Ovary (tissue), 3 donors: ENCODE results near the gene SEBOX.

Experiments
- EP300 ChIP-seq: sonication (generic); formaldehyde crosslinking; IDR thresholded peaks from one replicate; pipeline ENCODE4 v1.6.1; 2017; ENCODE audit warnings: antibody characterized with exemption
- POLR2A ChIP-seq: fragments of 450-650 bp; IDR thresholded peaks from one replicate; pipeline ENCODE4 v1.6.1; 2017; ENCODE audit warnings: antibody characterized with exemption, mild to moderate bottlenecking, moderate library complexity
- TF ChIP-seq, protein P1 (sequence below), 3 donors: fragments of 450-650 bp in 2 of 3; fragments of 200-600 bp in 1 of 3; IDR thresholded peaks; one replicate each; pipeline versions ENCODE4 v1.5.1 to v1.8.0; 2016 to 2022; ENCODE audit warnings: antibody characterized with exemption in 3 of 3, mild to moderate bottlenecking in 1 of 3
- donor health status: DM: no; HTN: no; CAD: no.

DNA sequence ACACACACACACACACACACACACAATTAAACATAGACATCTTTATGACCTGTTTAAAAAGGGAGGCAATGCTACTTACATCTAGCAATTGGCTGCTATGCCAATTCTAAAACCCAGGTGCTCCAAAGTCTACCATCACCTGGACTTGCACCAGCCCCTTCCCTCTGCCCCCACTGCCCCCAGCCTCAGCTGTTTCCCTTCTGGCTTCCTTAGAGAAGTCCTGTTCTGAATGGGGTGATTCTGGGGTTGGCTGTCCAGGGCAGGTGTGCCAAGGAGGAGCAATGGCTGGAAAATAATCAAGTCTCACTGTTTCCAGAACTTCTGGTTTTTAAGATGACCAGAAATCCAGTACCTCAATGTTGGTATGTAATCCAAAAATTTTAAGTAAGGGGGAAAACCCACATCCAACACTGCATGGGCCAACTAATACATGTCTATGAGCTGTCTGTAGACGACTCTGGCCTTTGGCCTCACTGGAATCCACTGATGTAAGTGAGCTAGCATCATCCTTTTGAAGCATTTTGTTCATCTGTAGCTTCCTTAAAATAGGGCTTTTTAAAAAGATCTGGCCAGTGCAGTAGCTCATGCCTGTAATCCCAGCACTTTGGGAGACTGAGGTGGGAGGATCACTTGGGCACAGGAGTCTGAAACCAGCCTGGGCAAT, 31.8 kb downstream of the SEBOX start:
- TF ChIP-seq, protein P1, sequence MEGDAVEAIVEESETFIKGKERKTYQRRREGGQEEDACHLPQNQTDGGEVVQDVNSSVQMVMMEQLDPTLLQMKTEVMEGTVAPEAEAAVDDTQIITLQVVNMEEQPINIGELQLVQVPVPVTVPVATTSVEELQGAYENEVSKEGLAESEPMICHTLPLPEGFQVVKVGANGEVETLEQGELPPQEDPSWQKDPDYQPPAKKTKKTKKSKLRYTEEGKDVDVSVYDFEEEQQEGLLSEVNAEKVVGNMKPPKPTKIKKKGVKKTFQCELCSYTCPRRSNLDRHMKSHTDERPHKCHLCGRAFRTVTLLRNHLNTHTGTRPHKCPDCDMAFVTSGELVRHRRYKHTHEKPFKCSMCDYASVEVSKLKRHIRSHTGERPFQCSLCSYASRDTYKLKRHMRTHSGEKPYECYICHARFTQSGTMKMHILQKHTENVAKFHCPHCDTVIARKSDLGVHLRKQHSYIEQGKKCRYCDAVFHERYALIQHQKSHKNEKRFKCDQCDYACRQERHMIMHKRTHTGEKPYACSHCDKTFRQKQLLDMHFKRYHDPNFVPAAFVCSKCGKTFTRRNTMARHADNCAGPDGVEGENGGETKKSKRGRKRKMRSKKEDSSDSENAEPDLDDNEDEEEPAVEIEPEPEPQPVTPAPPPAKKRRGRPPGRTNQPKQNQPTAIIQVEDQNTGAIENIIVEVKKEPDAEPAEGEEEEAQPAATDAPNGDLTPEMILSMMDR (IDR thresholded peaks at IDR 0.05): no peak
- TF ChIP-seq POLR2A (no peak), EP300 (no peak)
